22Rv1 (cell line): ENCODE data around the gene PRCC.

Experiments used
- CTCF ChIP-seq: fragments of 450-650 bp; IDR thresholded peaks from 2 replicates; pipeline ENCODE4 v1.5.1; 2017; ENCODE audit warnings: mild to moderate bottlenecking
- ZFX ChIP-seq: fragments of 450-650 bp; IDR thresholded peaks from 2 replicates; pipeline ENCODE4 v1.6.1; 2017; ENCODE audit warnings: antibody characterized with exemption, borderline replicate concordance

GRCh38 chr1:156836041-156836654, 68.8 kb downstream of the PRCC start:
- TF ChIP-seq CTCF: no peak
- TF ChIP-seq ZFX: no peak
